ENCODE results near the gene MSANTD2.

The MSANTD2 gene

GRCh38 chr11:124768914-124769313 is 31.3 kb downstream of the MSANTD2 start:
- TF ChIP-seq, protein P1, sequence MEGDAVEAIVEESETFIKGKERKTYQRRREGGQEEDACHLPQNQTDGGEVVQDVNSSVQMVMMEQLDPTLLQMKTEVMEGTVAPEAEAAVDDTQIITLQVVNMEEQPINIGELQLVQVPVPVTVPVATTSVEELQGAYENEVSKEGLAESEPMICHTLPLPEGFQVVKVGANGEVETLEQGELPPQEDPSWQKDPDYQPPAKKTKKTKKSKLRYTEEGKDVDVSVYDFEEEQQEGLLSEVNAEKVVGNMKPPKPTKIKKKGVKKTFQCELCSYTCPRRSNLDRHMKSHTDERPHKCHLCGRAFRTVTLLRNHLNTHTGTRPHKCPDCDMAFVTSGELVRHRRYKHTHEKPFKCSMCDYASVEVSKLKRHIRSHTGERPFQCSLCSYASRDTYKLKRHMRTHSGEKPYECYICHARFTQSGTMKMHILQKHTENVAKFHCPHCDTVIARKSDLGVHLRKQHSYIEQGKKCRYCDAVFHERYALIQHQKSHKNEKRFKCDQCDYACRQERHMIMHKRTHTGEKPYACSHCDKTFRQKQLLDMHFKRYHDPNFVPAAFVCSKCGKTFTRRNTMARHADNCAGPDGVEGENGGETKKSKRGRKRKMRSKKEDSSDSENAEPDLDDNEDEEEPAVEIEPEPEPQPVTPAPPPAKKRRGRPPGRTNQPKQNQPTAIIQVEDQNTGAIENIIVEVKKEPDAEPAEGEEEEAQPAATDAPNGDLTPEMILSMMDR (IDR thresholded peaks at IDR 0.05) = no peak

DNA sequence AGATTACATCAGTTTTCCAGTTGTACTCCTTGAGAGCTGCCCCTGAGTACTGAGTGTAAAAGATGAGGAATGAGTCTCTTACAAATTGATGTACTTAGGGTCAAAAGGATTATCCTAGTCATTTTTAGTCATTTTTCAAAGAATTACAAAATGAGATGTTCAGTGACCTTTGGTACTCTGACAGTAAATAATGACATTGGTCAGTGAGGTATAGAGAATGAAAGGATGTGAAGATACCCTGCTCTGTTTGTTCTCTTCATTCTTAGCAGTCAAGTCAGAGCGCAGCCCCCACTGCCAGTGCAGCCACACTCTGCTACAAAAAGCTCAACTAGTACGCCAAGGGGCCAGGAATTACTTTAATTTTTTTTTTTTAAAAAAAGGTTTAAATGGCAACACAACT is 34.0 kb downstream of the MSANTD2 start:
- TF ChIP-seq, protein P1 (IDR thresholded peaks at IDR 0.05) = no peak

- TF ChIP-seq, protein P1 (IDR thresholded peaks at IDR 0.05) = peak; percentile 74
Observed at GRCh38 chr11:124763156-124763947, 36.9 kb downstream of the MSANTD2 start.

DNA sequence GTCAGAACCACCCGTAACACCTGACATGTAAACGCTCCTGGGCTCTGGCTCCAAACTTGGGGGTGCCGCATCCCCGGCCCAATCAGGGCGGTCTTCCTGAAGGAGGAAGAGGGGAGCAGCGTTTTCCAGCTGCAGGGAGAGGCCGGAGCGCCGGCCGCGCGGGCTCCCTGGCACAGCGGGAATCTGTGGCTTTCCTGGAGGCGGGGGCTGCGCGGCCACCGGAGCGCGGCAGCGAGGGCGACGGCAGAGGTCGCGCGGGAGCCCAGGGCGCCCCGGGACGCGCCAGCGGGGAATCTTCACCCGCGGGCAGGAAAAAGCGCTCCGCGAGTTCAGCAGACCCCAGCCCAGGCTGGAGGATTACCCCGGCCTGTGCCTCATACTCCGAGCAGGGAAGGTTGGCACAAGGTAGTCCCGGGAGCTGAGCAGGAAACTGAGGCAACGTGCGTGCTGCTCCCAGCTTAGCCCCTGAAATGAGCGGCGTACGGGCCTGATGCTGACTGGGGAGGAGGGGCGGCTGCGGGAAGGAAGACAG is 37.5 kb downstream of the MSANTD2 start:
- TF ChIP-seq, protein P1 (IDR thresholded peaks at IDR 0.05) = no peak

DNA sequence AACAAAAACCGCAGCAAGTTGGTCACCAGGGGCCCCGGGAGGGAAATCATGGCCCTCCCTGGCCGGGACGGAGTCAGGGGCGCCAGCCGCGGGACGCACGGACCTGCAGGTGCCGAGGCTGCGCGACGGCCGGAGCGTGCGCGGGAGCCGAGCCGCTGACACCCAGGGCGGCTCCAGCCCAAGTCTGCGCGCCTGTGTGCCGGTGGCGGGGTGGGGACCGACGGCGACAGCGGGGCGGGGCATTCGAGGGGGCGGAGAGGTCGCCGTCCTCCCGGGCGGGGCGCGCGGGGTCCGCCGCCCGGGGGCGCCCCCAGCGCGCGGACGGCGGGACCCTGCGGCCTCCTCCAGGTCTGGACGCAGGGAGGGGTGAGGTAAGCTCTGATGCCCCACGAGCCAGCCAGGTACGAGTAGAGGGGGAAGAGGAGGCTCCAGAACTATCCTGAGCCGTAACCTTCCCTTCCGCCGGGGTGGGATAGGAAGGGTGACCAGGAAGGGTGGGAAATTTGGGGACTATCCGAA is 38.0 kb downstream of the MSANTD2 start, which contains the start of gene ESAM:
Gene ESAM (minus strand): TSS at position 186 of the 519 bp plus-strand sequence. CDS start 136 bp downstream, at position 50.
- TF ChIP-seq, protein P1 (IDR thresholded peaks at IDR 0.05) = no peak

DNA sequence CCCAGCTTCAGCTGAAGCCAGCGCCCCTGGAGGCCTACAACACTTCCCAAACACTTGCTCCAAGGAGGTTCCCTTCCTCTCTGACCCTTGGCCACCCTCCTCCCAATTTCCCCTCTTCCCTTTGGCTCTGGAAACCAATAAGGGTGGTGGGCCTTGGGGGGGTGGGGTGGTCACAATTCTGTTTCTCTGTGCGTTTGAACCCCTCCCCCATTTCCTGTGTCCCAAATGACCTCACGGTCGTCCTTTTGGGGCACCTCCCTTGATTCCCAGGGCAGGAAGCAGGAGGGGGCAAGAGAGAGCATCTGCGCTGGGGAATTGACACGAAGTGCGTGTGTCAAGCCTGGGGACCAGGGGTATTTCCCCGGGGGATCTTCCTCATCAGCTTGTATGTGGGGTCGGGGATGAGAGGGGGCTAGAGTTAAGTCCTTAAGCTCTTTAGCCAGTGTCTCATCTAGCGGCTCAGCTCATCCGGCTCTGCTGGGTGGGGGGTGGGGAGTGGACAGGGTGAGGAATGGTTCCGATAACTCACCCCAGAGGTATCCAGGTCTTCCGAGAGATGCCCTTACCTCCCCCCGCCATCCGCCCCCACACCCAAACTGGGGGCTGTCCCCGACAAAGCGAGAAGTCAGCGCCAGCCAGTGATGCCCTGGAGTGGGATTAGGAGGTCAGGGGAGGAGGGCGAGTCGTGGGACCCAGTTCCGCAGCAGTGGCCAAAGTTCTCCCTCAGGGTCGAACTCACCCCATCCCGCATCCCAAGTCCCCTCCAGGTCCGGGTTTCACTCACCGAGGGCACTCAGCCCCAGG is 38.7 kb downstream of the MSANTD2 start:
- TF ChIP-seq, protein P1 (IDR thresholded peaks at IDR 0.05) = no peak

- TF ChIP-seq, protein P1 (IDR thresholded peaks at IDR 0.05) = no peak
Observed at GRCh38 chr11:124760806-124761205, 39.4 kb downstream of the MSANTD2 start.
